Cardiac muscle cell (in vitro differentiated cells and primary cell): ENCODE data around the gene AR. TPM values are rescaled to one million over a fixed set of nuclear protein-coding genes. Genes with fewer than 3 reads are reported as not detected.

Source experiments
- DNase-seq, 2 donors: peaks; one replicate each; pipeline versions ENCODE4 v3.0.0 to v3.0.0-alpha.2; 2010 to 2017; ENCODE audit warnings: low read depth in 1 of 2, low spot score in 1 of 2
- H3K27ac ChIP-seq: fragments of 200-600 bp; sonication (generic); 2 replicates; pipeline ENCODE4 v1.5.1; 2016
- H3K27me3 ChIP-seq: fragments of 200-600 bp; sonication (generic); 2 replicates; pipeline ENCODE4 v1.6.0; 2016; ENCODE audit warnings: control low read depth
- H3K36me3 ChIP-seq: fragments of 200-600 bp; sonication (generic); 2 replicates; pipeline ENCODE4 v1.5.1; 2016; ENCODE audit warnings: control low read depth
- H3K4me1 ChIP-seq: fragments of 200-600 bp; sonication (generic); 2 replicates; pipeline ENCODE4 v1.8.1; 2017; ENCODE audit warnings: low read depth, mild to moderate bottlenecking, mixed run types
- H3K4me3 ChIP-seq: fragments of 200-600 bp; sonication (generic); 2 replicates; pipeline ENCODE4 v1.5.1; 2016; ENCODE audit warnings: mild to moderate bottlenecking
- H3K9me3 ChIP-seq: fragments of 200-600 bp; sonication (generic); 2 replicates; pipeline ENCODE4 v1.5.1; 2017; ENCODE audit warnings: low read depth, mild to moderate bottlenecking, control low read depth
- polyA plus RNA-seq: library from polyadenylated mRNA; unstranded; fragments of >200 nt; fragmentation: Nextera tagmentation; extraction: Ambion mirVana; gene quantifications from 2 replicates; pipeline ENCODE4 v1.2.1, GENCODE V29; 2016
- total RNA-seq: library from RNA; depleted of rRNA; stranded (reverse); fragments of >200 nt; gene quantifications from 2 replicates; pipeline ENCODE4 v1.2.3, GENCODE V29; 2016
- TF ChIP-seq, protein P1 (sequence below): IDR thresholded peaks from 2 replicates; pipeline ENCODE4 v1.5.1; 2012; ENCODE audit warnings: low read depth, mild to moderate bottlenecking, low read length

AR gene
- total and polyA plus RNA-seq, 2 experiments from 2014 or later: 0.24 to 0.93 TPM

- Histone ChIP-seq H3K27ac (no peak overlapping the region), H3K36me3 (no peaks in the 10 kb centered on the region), H3K27me3 (no peaks in the 10 kb centered on the region), H3K4me1 (no peaks in the 10 kb centered on the region), H3K9me3 (no peaks in the 10 kb centered on the region), H3K4me3 (no peak overlapping the region)
- TF ChIP-seq, protein P1, sequence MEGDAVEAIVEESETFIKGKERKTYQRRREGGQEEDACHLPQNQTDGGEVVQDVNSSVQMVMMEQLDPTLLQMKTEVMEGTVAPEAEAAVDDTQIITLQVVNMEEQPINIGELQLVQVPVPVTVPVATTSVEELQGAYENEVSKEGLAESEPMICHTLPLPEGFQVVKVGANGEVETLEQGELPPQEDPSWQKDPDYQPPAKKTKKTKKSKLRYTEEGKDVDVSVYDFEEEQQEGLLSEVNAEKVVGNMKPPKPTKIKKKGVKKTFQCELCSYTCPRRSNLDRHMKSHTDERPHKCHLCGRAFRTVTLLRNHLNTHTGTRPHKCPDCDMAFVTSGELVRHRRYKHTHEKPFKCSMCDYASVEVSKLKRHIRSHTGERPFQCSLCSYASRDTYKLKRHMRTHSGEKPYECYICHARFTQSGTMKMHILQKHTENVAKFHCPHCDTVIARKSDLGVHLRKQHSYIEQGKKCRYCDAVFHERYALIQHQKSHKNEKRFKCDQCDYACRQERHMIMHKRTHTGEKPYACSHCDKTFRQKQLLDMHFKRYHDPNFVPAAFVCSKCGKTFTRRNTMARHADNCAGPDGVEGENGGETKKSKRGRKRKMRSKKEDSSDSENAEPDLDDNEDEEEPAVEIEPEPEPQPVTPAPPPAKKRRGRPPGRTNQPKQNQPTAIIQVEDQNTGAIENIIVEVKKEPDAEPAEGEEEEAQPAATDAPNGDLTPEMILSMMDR: peak; percentile 86
- peak; percentile 26 to 64 for DNase-seq
Measured at GRCh38 chrX:67555578-67556203, 11.9 kb downstream of the AR start.

DNA sequence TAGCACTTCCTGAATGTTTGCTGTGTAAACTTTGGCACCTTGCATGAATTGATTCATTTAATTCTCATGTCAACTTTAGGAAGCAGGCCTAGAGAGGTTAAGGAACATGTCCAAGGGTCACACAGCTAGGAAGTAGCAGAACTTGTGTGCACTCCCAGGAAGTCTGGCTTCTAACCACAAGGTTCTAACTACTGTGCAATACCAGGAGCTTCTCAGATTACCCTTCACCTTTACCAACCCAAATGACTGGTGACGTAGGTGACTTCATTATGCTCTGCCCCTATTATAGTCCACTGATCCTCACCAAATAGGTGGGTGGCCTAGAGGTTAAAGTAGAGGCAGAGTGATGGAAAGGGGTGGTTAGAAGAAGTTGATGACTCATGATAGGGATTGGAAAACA, 14.4 kb downstream of the AR start:
- Histone ChIP-seq H3K4me3 (no peak overlapping the region), H3K27ac (no peak overlapping the region), H3K36me3 (no peaks in the 10 kb centered on the region), H3K27me3 (no peaks in the 10 kb centered on the region), H3K4me1 (no peaks in the 10 kb centered on the region), H3K9me3 (no peaks in the 10 kb centered on the region)
- no peak for DNase-seq
- TF ChIP-seq, protein P1: no peak

DNA sequence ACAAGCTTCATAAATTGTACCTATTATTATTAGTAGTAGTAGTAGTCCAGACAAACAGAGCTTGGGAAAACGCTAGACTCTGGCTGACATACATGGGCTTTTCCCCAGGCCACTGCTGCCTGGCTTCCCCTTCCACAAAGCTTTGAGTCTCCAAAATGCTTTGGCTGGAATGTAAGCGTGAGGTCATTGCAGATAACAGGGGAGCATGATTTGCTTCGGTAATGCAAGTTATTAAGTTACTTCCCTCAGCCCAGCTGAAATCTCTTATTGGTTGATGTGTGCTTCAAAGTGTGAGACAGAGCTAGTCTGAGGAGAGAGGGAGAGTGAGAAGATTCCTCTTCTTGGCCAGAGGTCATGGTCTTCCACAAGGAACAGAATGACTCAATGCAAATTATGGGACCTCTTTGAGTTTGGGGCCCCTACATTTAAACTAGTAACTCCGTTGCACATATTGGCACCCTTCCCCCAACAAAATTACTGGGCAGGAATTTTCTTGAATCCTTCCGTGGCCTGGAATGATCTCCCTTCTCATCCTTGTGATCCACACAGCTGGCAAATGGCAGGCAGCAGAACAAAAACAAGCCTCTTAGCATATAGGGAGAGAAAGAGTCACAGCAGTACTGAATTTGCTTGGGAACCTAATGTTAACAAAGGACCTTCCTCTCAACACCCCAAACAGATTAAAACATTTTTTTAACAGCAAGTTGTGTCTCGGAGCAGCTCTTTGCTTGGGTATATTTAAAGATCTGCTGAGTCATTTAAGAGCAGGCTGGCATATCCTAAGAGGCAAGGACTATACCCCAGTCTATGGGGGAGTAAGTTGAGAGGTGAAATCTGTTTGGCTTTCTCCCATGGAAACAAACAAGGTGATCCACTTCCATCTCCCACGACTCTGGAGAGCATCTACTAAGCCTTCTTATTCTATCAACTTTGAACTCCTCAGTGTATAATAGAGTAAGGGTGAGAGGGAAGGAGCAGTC, 19.9 kb downstream of the AR start:
- peak in 1 of 2 donors; percentile 74 for DNase-seq
- no peak overlapping the region for H3K27ac ChIP-seq
- H3K36me3 ChIP-seq: no peaks in the 10 kb centered on the region
- TF ChIP-seq, protein P1: no peak
- no peak overlapping the region for H3K4me3 ChIP-seq
- H3K27me3 ChIP-seq: no peaks in the 10 kb centered on the region
- H3K4me1 ChIP-seq: no peaks in the 10 kb centered on the region
- no peaks in the 10 kb centered on the region for H3K9me3 ChIP-seq

- Histone ChIP-seq H3K4me1 (no peaks in the 10 kb centered on the region), H3K36me3 (no peaks in the 10 kb centered on the region), H3K4me3 (no peak overlapping the region), H3K27ac (no peak overlapping the region), H3K27me3 (no peaks in the 10 kb centered on the region), H3K9me3 (no peaks in the 10 kb centered on the region)
- TF ChIP-seq, protein P1: no peak
- no peak for DNase-seq
Measured at GRCh38 chrX:67564475-67564874, 20.7 kb downstream of the AR start.

- no peak overlapping the region for H3K27ac ChIP-seq
Measured at GRCh38 chrX:67568769-67569168, 24.9 kb downstream of the AR start.

More at GRCh38 chrX:67568769-67569168, 24.9 kb downstream of the AR start:
- no peaks in the 10 kb centered on the region for H3K27me3 ChIP-seq
- H3K36me3 ChIP-seq: no peaks in the 10 kb centered on the region
- H3K9me3 ChIP-seq: no peaks in the 10 kb centered on the region
- H3K4me1 ChIP-seq: no peaks in the 10 kb centered on the region
- H3K4me3 ChIP-seq: no peak overlapping the region
- DNase-seq: no peak
- TF ChIP-seq, protein P1: no peak
